ENCODE results near the gene PHLDB3.
A peak's percentile ranks its signal among the peaks of the same experiment; 100 is the strongest.
"Not testable (repeated sequence)": the region's sequence is repeated elsewhere in the genome, so short reads cannot be mapped to it uniquely, and the experiment has no call there.

The PHLDB3 gene

DNA sequence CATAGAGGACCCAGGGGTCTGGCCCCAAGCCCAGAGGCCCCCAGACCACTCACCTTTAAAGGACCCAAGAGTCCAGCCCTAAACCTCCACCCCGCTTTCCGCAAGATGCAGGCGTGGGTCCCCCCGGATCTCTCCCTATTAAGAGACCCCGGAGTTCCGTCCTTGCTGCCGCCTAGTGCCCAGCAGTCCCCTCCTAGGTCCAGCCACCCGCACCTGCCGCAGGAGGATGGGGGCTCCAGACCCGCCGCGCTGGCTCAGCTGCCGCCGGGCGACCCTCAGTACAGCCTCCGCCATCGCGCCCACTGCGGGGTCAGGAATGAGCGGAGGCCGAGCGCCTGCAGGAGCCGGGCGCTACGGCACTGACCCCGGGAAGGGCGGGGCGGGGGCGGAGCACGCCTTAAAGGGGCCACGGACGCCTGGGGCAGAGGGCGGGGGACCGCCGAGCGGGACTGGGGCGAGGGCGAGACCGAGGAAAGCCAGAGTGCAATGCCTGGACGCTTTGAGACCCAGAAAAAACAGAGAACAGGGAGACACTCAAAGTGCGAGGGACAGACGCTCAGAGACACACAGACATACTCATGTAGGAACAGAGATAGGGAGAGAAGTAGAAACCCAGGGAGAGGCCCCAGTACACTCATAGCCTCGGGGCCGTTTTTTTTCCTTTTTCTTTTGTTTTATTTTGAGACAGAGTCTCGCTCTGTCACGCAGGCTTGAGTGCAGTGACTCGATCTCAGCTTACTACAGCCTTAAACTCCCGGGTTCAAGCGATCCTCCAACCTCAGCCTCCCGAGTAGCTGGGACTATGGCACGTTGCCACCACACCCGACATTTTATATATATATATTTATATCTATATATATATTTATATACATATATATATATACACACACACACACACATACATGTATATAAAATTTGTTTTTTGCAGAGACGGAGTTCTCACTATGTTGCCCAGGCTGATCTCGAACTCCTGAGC, 22.6 kb upstream of the PHLDB3 start, which contains the start of gene ETHE1:
TSS of gene ETHE1 (minus strand) at position 318 of the 976 bp plus-strand sequence. CDS start at position 294, 24 bp downstream.
- DNase-seq, result peak; percentile 76

GRCh38 chr19:43525836-43526771, 21.6 kb upstream of the PHLDB3 start:
- DNase-seq, result peak; percentile 37

- peak; percentile 79 for DNase-seq
Measured at GRCh38 chr19:43524922-43525835, 20.6 kb upstream of the PHLDB3 start.

DNA sequence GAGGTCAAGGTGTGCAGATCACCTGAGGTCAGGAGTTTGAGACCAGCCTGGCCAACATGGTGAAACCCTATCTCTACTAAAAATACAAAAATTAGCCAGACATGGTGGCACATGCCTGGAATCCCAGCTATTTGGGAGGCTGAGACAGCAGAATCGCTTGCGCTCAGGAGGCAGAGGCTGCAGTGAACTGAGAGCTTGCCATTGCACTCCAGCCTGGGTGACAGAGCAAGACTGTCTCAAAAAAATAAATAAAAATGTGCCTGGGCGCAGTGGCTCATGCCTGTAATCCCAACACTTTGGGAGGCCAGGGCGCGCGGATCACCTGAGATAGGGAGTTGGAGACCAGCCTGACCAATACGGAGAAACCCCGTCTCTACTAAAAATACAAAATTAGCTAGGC, 19.1 kb upstream of the PHLDB3 start:
- not testable (repeated sequence) for DNase-seq

- DNase-seq, result no peak
Measured at GRCh38 chr19:43522929-43523328, 18.4 kb upstream of the PHLDB3 start.

DNA sequence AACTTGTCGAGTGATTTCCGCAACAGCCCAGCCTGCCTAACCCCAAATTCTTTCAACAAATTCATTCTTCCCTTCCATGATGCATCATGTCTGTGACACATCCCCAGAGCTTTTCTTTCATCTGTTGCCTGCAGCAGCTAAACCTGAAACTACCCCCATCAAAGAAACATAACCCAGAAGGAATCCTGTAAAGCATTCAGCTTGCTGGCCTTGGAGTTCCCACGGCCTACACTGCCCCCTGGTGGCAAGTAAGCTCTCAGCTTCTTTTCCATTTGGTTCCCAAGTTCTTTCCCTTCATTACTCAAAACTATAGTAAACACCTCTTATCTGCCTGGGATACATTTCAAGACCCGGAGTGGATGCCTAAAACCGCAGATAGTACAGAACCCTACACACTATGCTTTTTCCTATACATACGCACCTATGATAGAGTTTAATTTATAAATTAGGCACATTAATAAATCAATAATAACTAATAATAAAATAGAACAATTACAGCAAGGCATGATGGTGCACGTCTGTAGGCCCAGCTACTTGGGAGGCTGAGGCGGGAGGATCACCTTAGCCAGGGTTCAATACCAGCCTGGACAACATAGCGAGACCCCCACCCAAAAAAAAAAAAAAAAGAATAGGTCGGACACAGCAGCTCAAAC, 15.0 kb upstream of the PHLDB3 start:
- peak; percentile 93 for DNase-seq

- no peak for DNase-seq
Measured at GRCh38 chr19:43518051-43518450, 13.5 kb upstream of the PHLDB3 start.

GRCh38 chr19:43512399-43512798, 7.9 kb upstream of the PHLDB3 start:
- DNase-seq, result not testable (repeated sequence)

DNA sequence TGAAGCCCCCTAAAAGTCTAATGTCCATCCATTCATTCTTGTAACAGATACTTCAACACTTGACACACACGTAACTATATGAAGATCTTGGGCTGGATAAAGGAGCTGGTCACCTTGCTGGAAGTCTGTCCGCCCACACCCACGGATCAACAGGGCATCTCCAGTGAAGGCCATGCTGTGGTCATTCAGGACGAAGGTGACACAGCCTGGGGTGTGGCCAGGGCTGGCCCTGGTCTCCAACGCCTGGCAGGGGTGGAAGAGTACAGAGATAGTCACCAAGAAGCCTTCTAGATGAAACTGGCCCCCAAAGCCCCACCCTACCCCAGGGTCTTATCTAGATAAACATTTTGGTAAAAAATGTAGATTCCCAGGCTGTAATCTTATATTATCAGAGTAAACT, 6.8 kb upstream of the PHLDB3 start:
- no peak for DNase-seq

DNA sequence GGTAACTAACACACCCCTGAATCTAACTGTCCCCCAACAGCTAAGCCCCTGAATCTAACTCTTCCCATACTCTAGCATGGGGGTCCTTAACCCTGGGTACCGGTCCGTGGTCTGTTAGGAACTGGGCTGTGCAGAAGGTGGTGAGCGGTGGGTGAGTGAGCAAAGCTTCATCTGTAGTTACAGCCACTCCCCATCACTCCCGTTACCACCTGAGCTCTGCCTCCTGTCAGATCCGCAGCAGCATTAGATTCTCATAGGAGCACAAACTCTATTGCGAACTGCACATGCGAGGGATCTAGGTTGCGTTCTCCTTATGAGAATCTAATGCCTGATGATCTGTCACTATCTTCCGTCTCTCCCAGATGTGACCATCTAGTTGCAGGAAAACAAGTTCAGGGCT, 6.2 kb upstream of the PHLDB3 start:
- DNase-seq, result no peak

DNA sequence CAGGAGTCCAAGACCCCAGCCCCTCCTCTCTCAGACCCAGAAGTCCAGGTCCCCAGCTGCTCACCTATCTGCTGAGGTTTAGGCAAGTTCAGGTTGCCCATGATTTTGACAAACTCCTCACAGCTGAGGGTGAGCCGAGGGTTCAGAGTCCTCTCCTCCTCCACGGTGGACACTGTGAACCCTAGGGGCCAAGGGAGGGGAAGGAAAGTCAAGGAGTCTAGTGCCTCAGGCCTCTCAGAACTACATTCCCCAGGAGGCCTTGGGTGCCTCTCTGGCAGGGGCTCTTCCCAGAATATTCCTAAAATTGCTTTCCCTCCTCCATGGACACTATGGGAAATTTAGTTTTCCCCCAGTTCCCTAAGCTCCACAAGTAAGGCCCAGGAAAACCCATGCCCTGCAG, 3.3 kb upstream of the PHLDB3 start:
- DNase-seq, result no peak

DNA sequence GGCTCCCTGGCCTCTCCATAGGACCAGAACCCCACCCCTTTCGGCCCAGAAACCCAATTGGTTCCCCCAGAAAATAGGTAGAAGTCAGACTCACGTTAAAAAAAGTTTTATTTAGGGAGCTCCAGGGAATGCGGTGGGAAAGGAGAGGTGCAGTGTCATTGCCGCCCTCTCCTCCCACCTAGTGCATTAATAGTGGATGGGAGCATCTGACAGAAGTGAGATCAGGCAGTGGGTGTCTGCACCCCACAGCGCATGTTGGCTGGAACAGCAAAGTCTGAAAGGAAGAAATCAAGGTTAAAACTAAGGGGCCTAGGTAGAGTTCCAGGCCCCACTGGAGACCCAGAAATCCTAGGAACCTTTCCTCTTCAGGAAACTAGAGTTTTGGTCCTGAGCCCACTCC, 2.1 kb upstream of the PHLDB3 start:
- DNase-seq, result no peak

GRCh38 chr19:43505941-43506340, 1.4 kb upstream of the PHLDB3 start:
- no peak for DNase-seq

DNA sequence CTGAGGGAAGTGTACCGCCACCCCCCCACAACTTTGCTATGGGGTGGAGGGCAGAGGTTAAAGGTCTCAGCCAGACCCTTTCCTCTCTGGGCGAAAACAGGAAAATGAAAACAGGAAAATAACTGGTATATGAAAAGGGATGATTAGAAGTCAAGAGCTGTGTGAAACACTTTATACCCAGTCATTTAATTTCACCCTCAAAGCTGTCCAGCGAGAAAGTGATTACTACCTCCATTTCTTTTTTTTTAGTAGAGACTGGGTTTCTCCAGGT, 575 bp upstream of the PHLDB3 start:
- no peak for DNase-seq

- DNase-seq, result peak; percentile 94
Measured at GRCh38 chr19:43503501-43504425, 783 bp downstream of the PHLDB3 start.

- no peak for DNase-seq
Measured at GRCh38 chr19:43502419-43502976, 2.0 kb downstream of the PHLDB3 start.

- DNase-seq, result no peak
Measured at GRCh38 chr19:43501661-43502418, 2.7 kb downstream of the PHLDB3 start.

GRCh38 chr19:43499042-43499441, 5.5 kb downstream of the PHLDB3 start:
- DNase-seq, result no peak

GRCh38 chr19:43498233-43498842, 6.2 kb downstream of the PHLDB3 start:
- no peak for DNase-seq
